CD4-positive, alpha-beta T cell treated with Interleukin-21 for 1 hour (primary cell): ENCODE data around the gene HDAC2.
"Not testable (repeated sequence)": the region's sequence is repeated elsewhere in the genome, so short reads cannot be mapped to it uniquely, and the experiment has no call there.

Experiments used
- DNase-seq: peaks from one replicate; pipeline ENCODE4 v3.0.0-alpha.2; 2020

Gene HDAC2

DNA sequence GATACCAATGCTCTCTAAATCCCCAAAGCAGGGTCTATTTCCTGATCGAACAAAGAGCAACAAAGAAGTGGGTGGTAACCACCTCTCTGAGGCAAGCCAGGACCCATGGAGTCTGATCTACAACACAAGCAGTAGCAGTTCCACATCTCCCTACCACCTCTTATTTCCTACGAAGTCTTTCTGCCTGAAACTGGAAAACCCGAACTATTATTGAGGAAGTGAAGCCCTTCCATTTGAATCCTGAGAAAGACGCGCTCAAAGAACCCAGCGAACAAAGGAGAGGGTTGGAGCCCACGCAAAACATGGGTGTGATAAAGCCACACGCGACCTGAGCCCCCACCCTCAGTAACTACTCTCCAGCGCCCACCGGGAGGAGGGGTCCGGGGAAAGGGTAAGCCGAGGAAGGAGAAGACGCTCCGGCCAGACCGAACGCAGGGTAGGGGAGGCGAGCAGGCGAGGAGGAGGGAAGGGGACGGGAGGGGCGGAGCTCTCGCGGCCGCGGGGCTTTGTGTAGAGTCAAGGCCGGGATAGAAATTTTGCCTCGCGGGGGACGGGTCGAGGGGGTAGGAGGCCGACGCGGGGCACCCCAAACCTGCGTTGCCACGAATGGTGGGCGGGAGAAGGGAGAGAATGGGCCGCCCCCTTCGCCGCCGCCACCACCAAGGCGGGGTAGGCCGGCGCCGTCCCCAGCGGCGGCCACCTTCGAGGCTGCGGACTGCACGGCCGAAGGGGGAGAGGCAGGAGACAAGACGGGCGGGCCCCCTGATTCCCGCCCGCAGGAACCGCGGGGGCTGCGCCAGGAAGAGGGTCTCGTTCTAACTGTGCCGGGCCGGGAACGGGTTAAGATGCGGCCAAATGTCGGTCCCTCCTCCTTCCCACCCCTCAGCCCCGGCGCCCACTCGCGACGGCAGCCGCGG lies 802 bp downstream of the HDAC2 start:
- peak; percentile 54 for DNase-seq

DNA sequence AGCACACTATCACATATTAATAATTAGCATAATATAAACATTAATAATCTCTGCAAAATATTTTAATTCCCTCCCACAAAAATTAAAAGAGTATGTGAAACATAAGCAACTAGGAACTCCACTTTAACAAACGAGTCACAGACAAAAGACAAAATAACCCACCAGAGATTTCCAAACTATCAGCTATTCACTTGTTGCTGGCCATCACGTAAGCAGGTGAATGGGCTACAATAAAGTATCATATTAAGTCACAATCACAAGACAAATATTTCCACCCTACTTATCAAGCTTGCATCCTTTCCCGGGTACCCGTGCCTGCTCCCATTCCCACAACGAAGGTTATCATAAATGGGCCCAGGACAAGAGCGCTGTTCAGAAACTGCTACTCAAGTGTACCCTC lies 2.5 kb downstream of the HDAC2 start:
- no peak for DNase-seq

DNA sequence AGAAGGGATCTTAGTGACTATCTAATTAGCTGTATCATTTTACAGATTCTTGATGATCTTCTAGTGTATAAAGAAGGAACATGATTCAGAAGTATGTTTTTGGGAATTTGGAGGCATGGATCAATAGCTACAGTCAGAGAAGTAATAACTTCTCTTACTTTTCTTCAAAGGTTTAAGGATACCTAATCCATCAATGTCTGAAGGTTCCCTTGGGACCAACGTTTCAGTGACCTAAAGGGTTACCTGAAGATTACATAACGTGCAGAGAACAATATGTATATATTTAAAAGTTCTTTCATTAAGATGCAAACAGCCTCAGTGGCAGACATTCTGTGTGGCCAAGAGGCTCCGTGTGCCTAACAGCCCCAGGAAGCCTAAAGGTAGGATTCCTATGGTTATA lies 3.2 kb downstream of the HDAC2 start:
- DNase-seq: no peak

- no peak for DNase-seq
These were observed 10.2 kb downstream of the HDAC2 start for GRCh38 chr6:113960795-113961194.

GRCh38 chr6:113959235-113959634 lies 11.7 kb downstream of the HDAC2 start:
- no peak for DNase-seq

GRCh38 chr6:113954653-113955052 lies 16.3 kb downstream of the HDAC2 start:
- no peak for DNase-seq

GRCh38 chr6:113953346-113953745 lies 17.6 kb downstream of the HDAC2 start:
- DNase-seq: no peak

DNA sequence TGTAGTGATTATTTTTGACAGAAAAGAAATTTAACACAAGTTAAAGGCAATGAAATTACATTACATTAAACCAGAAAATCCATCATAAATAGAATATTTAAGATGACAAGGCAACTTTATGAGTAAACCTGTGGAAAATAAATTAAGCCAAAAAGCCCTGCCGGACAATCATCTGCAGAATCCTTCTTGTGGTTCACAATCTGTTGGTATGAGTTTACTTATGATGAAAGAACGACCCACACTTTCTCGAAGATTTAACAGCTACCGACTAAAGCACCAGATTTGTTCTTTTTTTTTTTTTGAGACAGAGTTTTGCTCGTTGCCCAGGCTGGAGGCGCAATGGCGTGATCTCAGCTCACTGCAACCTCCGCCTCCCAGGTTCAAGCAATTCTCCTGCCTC lies 21.4 kb downstream of the HDAC2 start:
- no peak for DNase-seq

DNA sequence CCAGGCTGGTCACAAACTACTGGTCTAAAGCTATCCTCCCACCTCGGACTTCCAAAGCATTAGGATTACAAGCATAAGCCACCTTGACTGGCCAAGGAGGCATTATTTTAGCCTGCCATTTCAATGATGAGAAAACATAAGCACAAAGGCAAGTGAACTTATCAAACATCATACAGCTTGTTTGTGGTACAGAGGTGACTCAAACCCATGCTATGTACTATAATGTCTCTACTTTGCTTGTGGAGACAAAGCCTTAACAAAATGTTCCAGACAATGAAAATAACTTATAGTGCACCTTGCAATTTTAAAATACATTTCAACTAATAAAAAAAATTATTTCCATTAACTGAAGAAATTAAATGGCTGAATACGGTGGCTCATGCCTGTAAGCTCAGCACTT lies 26.2 kb downstream of the HDAC2 start:
- no peak for DNase-seq

DNA sequence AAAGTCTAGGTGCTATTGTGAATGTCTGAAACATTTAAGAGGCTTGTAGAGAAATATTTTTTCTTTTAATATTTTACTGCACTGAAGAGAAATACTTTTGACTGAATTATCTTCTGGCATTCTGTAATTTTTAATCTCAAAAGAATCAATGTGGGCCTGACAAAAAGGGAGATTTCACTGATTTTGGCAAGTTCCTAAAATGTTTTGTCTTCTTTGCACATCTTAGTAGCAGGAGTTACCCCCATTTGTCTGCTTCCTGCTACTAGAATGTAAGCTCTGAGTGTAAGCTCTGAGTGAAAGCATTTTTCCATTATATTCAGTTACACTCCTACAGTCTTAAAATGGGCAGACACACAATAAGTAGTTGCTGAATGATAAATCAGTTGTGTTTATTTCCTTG lies 31.1 kb downstream of the HDAC2 start:
- no peak for DNase-seq

- DNase-seq: peak; percentile 53
These were observed 34.6 kb downstream of the HDAC2 start for GRCh38 chr6:113936093-113936934.

- no peak for DNase-seq
These were observed 36.8 kb downstream of the HDAC2 start for GRCh38 chr6:113934101-113934500.

DNA sequence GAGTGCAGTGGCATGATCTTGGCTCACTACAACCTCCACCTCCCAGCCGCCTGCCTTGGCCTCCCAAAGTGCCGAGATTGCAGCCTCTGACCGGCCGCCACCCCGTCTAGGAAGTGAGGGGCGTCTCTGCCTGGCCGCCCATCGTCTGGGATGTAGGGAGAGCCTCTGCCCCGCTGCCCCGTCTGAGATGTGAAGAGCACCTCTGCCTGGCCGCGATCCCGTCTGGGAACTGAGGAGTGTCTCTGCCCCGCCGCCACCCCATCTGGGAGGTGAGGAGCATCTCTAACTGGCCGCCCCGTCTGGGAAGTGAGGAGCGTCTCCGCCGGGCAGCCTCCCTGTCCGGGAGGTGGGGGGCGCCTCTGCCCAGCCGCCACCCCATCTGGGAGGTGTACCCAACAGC lies 39.0 kb downstream of the HDAC2 start:
- DNase-seq: not testable (repeated sequence)

DNA sequence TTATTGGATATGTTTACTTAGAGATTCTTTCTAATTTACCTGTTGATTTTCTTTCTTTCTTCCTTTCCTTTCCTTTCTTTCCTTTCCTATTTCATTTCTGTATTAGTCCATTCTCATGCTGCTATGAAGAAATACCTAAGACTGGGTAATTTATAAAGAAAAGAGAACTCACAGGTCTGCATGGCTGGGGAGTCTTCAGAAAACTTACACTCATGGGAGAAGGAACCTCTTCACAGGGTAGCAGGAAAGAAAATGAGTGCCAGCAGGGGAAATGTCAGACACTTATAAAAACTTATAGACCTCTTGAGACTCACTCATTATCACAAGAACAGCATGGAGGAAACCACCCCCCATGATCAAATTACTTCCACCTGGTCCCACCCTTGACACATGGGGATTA lies 40.8 kb downstream of the HDAC2 start:
- no peak for DNase-seq

- DNase-seq: no peak
These were observed 43.9 kb downstream of the HDAC2 start for GRCh38 chr6:113927001-113927400.

DNA sequence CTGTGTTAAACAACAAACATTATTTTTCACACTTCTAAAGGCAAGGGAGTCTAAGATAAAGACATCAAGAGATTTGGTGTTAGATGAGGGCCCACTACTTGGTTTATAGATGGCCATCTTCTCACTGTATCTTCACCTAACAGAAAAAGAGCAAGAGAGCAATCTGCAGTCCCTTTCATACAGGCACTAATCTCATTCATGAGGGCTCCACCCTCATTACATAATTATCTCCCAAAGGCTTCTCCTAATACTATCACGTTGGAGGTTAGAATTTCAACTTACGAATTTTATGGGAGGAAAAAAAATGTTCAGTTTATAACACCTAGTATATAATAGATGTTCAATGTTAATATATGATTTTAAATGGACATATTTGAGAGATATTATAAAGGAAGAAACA lies 45.6 kb downstream of the HDAC2 start:
- DNase-seq: no peak

DNA sequence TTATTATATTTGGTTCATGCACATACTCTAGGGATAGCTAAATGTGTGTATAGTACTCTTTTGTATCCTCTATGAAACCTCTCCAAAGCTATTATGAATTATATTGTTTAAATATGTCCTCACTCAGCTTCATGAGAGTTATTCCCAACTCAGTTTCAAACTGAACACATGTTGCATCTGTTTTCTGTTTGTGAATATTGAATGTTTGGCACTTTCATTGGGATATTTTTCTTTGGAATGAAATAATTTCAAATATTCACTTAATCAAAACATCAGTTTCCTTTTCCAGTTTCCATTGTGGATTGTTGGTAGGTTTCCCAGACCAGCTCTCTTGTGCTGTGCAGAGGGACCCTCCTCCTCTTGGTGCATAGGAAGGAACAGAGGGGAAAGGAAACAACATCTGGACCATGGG lies 46.6 kb downstream of the HDAC2 start:
- no peak for DNase-seq

GRCh38 chr6:113923526-113923925 lies 47.4 kb downstream of the HDAC2 start:
- no peak for DNase-seq

DNA sequence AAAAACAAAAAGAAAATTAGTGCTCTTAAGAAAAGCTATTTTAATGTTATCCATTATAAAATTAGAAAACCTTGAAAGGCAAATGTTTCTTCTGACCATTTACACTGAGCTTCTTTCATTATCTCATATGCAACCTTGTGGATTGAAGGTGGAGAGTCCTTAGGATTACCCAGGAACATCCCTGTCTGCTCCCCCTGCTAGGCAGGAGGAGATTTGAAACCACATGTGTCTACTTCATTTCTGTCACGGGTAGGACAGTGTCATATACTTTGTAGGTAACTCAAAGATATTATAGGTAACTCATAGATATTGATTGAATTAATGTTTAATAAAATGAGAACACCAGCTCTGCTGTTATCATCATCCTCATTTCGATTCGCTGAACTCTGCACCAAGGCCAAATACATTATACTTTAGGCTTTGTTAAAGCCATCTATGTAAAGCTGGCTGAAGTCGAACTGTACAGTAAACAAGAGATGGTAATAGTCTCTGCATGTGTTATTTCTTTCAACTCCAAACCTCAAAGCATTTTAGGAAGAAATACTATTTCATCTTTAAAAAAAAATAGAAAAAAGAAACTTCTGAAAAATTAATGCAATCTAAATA lies 49.5 kb downstream of the HDAC2 start:
- DNase-seq: no peak

DNA sequence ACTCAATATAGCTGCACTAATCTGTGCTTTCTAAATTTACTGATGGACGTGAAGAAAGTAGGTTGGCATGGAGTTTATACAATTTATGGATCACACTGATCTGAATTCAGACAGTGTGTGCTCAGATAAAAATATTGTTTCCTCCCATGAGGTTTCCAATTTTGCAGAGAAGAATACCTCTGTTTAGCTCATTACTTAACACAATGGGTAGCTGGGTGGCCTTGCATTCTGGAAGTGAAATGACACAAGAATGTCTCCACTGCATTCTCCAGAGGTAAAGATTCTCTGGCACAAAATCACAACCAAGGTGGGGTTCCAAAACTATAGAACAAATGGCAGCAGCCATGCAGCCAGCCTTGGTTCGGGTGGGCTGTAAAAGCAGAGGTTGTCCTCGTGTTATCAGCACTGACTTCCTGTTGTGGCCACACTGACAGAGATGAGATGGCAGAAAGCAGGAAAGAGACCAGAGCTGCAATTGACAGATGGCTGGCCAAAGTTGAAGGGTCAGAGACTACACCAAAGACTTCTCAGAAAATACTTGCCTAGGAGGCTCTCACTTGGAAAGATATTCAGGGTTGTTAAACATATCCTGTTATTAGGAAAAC lies 50.2 kb downstream of the HDAC2 start:
- peak; percentile 4 for DNase-seq

GRCh38 chr6:113910285-113910684 lies 60.7 kb downstream of the HDAC2 start:
- DNase-seq: not testable (repeated sequence)

DNA sequence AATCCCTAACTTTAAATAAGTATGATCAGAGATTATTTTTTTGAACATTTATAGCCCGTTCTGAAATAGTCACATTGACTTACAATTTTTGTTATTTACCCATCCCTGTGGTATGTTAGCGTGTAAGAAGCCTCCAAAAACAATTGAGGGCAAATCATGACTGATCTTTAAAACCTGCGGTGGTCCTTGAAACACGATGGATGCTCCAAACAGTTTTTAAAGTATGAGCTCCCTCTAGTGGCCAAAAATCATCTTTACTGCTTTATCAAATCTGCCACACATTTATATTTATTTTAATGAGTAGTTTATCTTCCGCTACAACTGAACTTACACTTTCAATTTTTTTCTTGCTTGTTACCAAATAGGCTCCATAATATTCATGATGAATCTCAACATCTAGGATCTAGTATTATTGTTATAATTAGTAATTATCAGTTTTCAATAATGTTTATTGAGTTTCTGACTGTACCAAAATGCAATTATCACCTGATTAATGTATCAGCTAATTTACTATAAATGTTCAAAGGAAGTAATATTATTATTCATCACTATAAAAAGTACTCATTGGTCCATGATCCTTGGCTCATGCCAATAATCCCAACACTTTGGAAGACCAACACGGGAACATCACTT lies 61.6 kb downstream of the HDAC2 start:
- DNase-seq: peak; percentile 57

- no peak for DNase-seq
These were observed 62.1 kb downstream of the HDAC2 start for GRCh38 chr6:113908801-113909200.
